Left hindlimb (tissue), 1 donor: ENCODE data around the gene PHC2.

Source experiments
- DNase-seq: peaks from one replicate; pipeline ENCODE4 v3.0.0-alpha.2; 2018

Gene PHC2

GRCh38 chr1:33369081-33369480 is 61.8 kb downstream of the PHC2 start:
- DNase-seq, result no peak

- DNase-seq, result no peak
Observed at GRCh38 chr1:33368431-33368830, 62.5 kb downstream of the PHC2 start.

- DNase-seq, result peak; percentile 85
Observed at GRCh38 chr1:33367485-33368405, 63.1 kb downstream of the PHC2 start.

DNA sequence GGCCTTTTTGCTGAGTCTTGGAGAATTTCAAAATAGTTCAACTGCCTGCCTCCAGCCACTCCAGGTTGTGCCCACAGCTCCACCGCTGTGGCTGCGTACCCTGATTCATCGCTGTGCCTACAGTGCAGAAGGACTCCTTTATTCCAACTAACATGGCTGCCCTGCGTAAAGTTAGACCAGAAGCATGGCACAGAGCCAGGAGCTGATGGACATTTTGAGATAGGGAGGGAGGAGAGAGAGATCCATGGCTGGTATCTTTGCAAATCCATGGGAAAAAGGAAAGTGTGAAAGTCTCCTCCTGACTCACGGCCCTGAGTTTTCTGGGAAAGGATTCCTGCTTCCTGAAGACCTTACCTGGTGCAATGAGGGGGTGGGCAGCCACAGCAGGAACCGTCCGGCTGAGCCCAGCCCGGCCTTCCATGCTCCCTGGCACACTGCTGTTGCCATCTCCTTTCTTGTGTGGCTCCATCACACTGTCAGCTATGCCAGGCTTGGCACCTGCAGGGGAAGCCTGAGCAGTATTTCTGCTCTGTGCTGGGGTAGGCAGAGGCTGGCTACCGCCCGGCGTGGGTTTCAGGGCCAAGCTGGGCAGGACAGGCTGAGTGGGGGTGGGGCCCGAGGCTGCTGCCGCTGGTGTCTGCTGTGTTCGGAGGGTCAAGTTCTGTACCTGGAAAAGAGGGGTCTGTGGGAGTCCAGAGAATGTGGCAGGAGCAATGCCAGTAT is 64.0 kb downstream of the PHC2 start:
- DNase-seq, result no peak

DNA sequence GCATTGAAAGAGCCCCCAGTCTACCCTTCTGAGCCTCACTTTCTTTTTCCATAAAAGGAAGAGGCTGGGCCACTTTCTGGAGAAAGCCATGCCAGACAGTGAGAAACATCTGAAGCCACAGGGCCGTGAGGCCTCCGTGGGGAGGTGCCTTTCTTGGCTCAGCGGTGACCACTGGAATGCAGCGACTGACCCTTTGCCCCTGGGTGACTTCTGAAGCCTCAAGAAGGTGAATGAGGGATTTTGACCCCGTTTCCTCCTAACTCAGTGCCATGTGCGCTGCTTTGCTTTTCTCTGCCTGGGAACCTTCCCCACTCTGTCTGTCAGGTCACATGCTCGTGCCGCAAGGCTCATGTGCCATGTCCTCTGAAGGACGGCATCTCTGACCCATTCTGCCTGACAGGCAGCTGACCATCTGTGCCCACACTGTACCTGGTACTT is 65.3 kb downstream of the PHC2 start:
- DNase-seq, result peak; percentile 62

- DNase-seq, result no peak
Observed at GRCh38 chr1:33364565-33364918, 66.4 kb downstream of the PHC2 start.

GRCh38 chr1:33363470-33363861 is 67.4 kb downstream of the PHC2 start:
- DNase-seq, result no peak

GRCh38 chr1:33363021-33363420 is 67.9 kb downstream of the PHC2 start:
- DNase-seq, result no peak

- no peak for DNase-seq
Observed at GRCh38 chr1:33361532-33362235, 69.2 kb downstream of the PHC2 start.

- DNase-seq, result no peak
Observed at GRCh38 chr1:33360367-33360766, 70.5 kb downstream of the PHC2 start.

- DNase-seq, result no peak
Observed at GRCh38 chr1:33359931-33360330, 71.0 kb downstream of the PHC2 start.

DNA sequence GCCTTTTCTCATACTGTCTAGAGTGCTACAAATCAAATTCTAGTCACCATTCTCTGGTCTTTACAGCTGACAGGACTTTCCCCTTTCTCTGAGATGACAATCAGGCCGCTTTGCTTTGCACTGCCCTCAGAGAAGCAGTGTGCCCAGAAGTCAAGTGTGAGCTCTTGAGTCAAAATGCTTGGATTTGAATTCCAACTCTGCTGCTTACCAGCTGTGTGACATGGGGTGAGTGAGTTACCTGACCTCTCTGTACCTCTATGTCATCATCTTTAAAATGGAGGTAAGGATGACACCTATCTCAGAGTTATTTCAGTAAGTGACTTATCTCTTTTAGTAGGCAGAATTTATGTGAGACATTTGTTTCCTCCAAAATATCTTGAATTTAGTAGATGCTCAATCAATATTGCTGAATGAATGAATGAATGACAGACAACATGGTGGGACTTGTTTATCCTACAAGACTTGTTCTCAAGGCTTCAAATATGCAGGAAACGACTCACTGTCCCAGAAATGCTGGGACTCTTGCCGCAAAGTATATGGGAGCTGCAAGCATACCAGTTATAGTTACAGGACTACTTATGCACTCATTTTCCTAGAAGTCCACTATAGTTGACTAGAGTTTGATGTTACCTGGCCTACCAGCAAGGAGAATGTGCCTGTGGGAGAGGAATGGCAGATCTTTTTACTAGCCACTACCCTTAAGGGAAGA is 71.9 kb downstream of the PHC2 start:
- DNase-seq, result no peak

DNA sequence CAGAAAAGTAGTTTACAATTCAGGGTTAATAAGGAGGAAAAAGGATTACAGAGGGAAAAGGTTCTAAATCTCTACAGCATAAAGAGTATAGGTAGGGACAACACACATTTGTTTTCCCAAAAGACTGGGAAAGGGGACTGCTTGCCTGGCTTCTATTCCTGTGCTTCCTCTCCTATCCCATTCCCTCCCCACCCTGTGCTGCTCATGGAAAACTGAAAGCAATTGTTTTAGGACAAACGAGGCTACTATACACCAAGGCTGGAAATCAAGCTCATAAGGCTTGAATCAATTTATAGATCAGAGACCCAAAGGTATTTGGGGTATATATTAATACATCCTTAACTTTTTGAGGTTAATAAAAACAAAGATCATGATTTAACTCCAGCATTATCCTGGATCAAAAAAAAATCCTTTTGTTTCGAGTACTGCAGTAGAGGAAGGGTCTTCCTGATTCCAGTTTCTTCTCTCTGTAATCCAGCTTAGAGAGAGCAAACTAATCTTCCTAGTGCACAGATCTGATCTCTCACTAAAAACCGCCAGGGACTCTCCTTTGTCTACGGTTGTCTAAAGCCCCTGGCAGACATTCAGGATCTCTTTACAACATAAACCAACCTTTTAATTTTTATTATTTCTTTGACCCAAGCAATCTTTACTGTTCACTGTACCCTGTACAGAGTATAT is 72.6 kb downstream of the PHC2 start:
- no peak for DNase-seq

GRCh38 chr1:33357099-33357498 is 73.8 kb downstream of the PHC2 start:
- no peak for DNase-seq

- DNase-seq, result no peak
Observed at GRCh38 chr1:33354707-33355316, 76.1 kb downstream of the PHC2 start.

DNA sequence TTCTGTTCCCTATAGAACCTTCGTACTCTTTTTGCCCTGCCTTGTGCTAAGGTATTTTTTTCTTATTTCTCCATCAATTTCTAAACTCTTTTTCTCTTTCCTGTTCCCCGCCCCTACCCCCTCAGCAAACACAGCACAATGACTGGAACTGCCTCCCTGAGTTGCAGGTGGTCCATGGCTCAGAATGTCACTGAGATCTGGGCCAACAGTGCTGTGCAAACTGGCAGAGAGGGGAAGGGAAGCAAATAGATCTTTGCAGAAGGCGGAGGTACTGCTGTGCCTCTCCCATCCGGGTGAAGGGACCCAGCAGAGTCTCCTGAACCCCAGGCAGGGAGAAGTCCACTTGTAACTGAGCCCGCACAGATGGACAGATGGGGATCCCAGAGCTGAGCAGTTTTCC is 77.4 kb downstream of the PHC2 start:
- no peak for DNase-seq

DNA sequence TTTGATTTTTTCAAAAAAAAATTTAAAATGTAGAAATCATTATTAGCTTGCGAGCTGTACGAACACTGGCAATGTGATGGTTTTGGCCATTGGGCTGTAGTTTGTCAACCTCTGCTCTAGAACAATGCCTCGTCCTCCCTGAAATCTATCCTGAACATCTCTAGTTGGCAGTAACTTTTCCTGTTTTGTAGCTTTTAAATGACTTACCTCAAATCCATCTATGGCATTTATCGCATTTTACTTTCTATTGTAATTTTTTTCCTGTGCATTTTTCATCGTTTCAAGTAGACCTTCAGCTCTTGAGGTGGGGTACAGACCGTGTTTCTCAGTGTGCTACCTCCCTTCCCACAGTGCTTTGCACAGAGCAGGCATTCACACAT is 79.6 kb downstream of the PHC2 start:
- no peak for DNase-seq

- DNase-seq, result no peak
Observed at GRCh38 chr1:33350611-33351280, 80.1 kb downstream of the PHC2 start.

- peak; percentile 91 for DNase-seq
Observed at GRCh38 chr1:33349778-33350610, 80.9 kb downstream of the PHC2 start.

GRCh38 chr1:33349081-33349759 is 81.7 kb downstream of the PHC2 start:
- peak; percentile 68 for DNase-seq
